HCT116 (cell line): ENCODE results near the gene GOLPH3L. TPM values are rescaled to one million over a fixed set of nuclear protein-coding genes. Genes with fewer than 3 reads are reported as not detected.
"Not testable (repeated sequence)": the region's sequence is repeated elsewhere in the genome, so short reads cannot be mapped to it uniquely, and the experiment has no call there.

Experiments
- ATAC-seq: fragments of 200-7000 bp; cut with Tn5 transposase; 2 replicates; pipeline ENCODE4 v1.9.1; 2020; ENCODE audit warnings: mild to moderate bottlenecking, moderate library complexity
- BruUV-seq: library from RNA; stranded (reverse); fragments of 400-500 nt; replicated peaks from 2 replicates; lab custom pipeline; 2021; lab: Mats Ljungman, UMichigan
- CTCF ChIA-PET: fragments of 300-600 bp; sonication (Branson Sonifier 250); formaldehyde crosslinking; loops from one replicate; lab custom pipeline; 2021; ENCODE audit warnings: antibody characterized with exemption; lab: Charles Lee
- POLR2A ChIA-PET: fragments of 300-600, 350-600 bp; sonication (Branson Sonifier 250); formaldehyde crosslinking; loops from one replicate; lab custom pipeline; 2021; ENCODE audit warnings: antibody characterized with exemption; lab: Charles Lee
- RAD21 ChIA-PET, 2 experiments: fragments of 300-600 bp; sonication (Branson Sonifier 250); formaldehyde crosslinking; loops; one replicate each; lab custom pipeline; 2023; ENCODE audit warnings: low total read pairs in 2 of 2; ENCODE audit not compliant: uncharacterized antibody in 2 of 2, unreplicated experiment in 2 of 2, low non-redundant PET in 1 of 2; lab: Charles Lee
- DNase-seq: peaks from one replicate; pipeline ENCODE4 v3.0.0-alpha.2; 2010; ENCODE audit warnings: low read depth, low spot score
- H2AFZ ChIP-seq: fragments of 200-600 bp; shearing (Covaris generic), sonication (generic); 2 replicates; pipeline ENCODE4 v1.6.1; 2017; ENCODE audit warnings: low read depth, mixed run types, mixed read lengths, antibody characterized with exemption, low read length; ENCODE audit not compliant: poor library complexity, severe bottlenecking
- H3K27ac ChIP-seq: 2 replicates; pipeline ENCODE4 v1.5.1; 2012; ENCODE audit warnings: low read depth, low read length
- H3K27me3 ChIP-seq: fragments of 200-600 bp; sonication (generic); 2 replicates; pipeline ENCODE4 v1.6.1; 2016; ENCODE audit warnings: mixed run types, low read length, mixed read lengths; ENCODE audit not compliant: insufficient read depth
- H3K36me3 ChIP-seq, 2 experiments: fragments of 200-500 bp in 1 of 2; fragments of 200-600 bp in 1 of 2; sonication (Bioruptor generic) in 1 of 2; sonication (generic) in 1 of 2; 2 replicates each; pipeline versions ENCODE4 v1.5.1 to v1.6.1; 2014 to 2016; ENCODE audit warnings: low read length in 2 of 2, inconsistent platforms in 1 of 2, mixed read lengths in 1 of 2, mixed run types in 1 of 2; ENCODE audit not compliant: insufficient read depth in 2 of 2, control insufficient read depth in 1 of 2
- H3K4me1 ChIP-seq, 2 experiments: fragments of 200-600 bp in 1 of 2; sonication (generic) in 1 of 2; 2 replicates each; pipeline versions ENCODE4 v1.5.1 to v1.6.1; 2012 to 2017; ENCODE audit warnings: low read length in 2 of 2, inconsistent platforms in 1 of 2, mild to moderate bottlenecking in 1 of 2, mixed read lengths in 1 of 2, mixed run types in 1 of 2, moderate library complexity in 1 of 2; ENCODE audit not compliant: insufficient read depth in 2 of 2, control insufficient read depth in 1 of 2
- H3K4me2 ChIP-seq: fragments of 200-600 bp; sonication (generic); 2 replicates; pipeline ENCODE4 v1.6.1; 2017; ENCODE audit warnings: mixed run types, low read length, mixed read lengths
- H3K4me3 ChIP-seq, 2 experiments: fragments of 200-600 bp in 1 of 2; sonication (generic) in 1 of 2; replicated peaks in 1 of 2; 2 replicates each; pipeline ENCODE4 v1.5.1; 2011 to 2016; ENCODE audit warnings: low read length in 2 of 2, control low read depth in 1 of 2, low read depth in 1 of 2, mild to moderate bottlenecking in 1 of 2, mixed read lengths in 1 of 2, mixed run types in 1 of 2
- H3K79me2 ChIP-seq: fragments of 200-600 bp; sonication (generic); 2 replicates; pipeline ENCODE4 v1.6.1; 2017; ENCODE audit warnings: mild to moderate bottlenecking, mixed run types, low read length, moderate library complexity, mixed read lengths; ENCODE audit not compliant: insufficient read depth
- H3K9ac ChIP-seq: fragments of 200-600 bp; sonication (generic); 2 replicates; pipeline ENCODE4 v1.6.1; 2016; ENCODE audit warnings: low read length, mixed read lengths
- H3K9me2 ChIP-seq: fragments of 200-600 bp; sonication (generic), shearing (Covaris generic); 2 replicates; pipeline ENCODE4 v1.6.1; 2017; ENCODE audit warnings: mixed run types, mild to moderate bottlenecking, moderate library complexity; ENCODE audit not compliant: insufficient read depth
- H3K9me3 ChIP-seq, 2 experiments: fragments of 200-500 bp in 1 of 2; fragments of 200-600 bp in 1 of 2; sonication (Bioruptor generic) in 1 of 2; sonication (generic) in 1 of 2; 2 replicates each; pipeline ENCODE4 v1.6.1; 2014 to 2017; ENCODE audit warnings: low read length in 2 of 2, mixed read lengths in 2 of 2, inconsistent platforms in 1 of 2, low read depth in 1 of 2, mild to moderate bottlenecking in 1 of 2, mixed run types in 1 of 2, moderate library complexity in 1 of 2; ENCODE audit not compliant: control insufficient read depth in 1 of 2, insufficient read depth in 1 of 2
- H4K20me1 ChIP-seq: fragments of 200-600 bp; sonication (generic), shearing (Covaris generic); 2 replicates; pipeline ENCODE4 v1.6.1; 2017; ENCODE audit warnings: mixed run types, mild to moderate bottlenecking, moderate library complexity; ENCODE audit not compliant: insufficient read depth
- ELF1 ChIP-seq: IDR thresholded peaks from 2 replicates; pipeline ENCODE4 v1.6.1; 2012; ENCODE audit warnings: low read depth, borderline replicate concordance
- JUND ChIP-seq: IDR thresholded peaks from 2 replicates; pipeline ENCODE4 v1.6.1; 2012
- SIN3A ChIP-seq: IDR thresholded peaks from 2 replicates; pipeline ENCODE4 v1.6.1; 2012; ENCODE audit warnings: low read depth
- YY1 ChIP-seq: IDR thresholded peaks from 2 replicates; pipeline ENCODE4 v1.6.1; 2011; ENCODE audit warnings: low read length, low read depth, moderate library complexity, mild to moderate bottlenecking; ENCODE audit not compliant: insufficient replicate concordance; ENCODE audit errors: extremely low read depth
- intact Hi-C: fragments of 100-400 bp; cut with micrococcal nuclease; formaldehyde crosslinking; loops from 2 replicates; pipeline ENCODE4 v1.10.0; 2022
- total RNA-seq: library from RNA; stranded (reverse); gene quantifications from one replicate; pipeline ENCODE4 v1.2.1, GENCODE V29; 2021; ENCODE audit not compliant: unreplicated experiment

GOLPH3L gene
- total RNA-seq, 1 experiment from 2014 or later, result 28.0 TPM

DNA sequence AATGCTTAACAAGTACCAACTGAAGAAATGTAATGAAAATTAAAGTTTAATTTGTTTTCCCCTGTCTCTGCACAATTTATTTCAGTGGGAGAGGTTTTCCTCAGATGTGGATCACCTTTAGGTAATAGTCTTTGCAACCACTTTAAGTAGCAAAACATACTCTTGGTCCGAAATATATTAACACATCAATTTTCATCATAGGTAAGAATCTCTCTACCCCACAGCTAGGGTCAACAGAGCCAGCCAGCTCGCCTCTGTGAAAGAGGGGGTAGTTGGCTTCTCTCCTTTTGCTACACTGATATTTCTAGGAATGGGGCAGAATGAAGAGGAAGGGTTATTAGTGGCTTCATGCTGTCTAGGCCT, 92.7 kb downstream of the GOLPH3L start (continued):
- TF ChIP-seq YY1 (no peak), JUND (no peak)

DNA sequence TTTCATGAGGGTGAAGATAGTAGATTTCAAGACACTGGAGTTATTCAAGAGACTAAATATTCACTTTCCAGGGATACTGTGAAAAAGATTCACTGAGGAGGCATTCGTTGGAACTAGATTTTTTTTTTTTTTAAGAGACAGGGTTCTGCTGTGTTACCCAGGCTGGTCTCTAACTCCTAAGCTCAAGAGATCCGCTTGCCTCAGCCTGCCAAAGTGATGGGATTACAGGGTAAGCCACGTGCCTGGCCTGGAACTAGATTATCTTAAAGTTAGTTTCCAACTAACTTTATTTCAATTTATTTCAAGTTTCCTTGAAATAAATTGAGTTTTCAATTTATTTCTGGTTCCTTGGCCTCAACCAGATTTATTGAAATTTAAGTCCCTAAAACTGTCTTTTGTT, 93.2 kb downstream of the GOLPH3L start:
- intact Hi-C loops, result no loop called here
- H3K4me2 ChIP-seq, result peak overlapping the region; percentile 68

DNA sequence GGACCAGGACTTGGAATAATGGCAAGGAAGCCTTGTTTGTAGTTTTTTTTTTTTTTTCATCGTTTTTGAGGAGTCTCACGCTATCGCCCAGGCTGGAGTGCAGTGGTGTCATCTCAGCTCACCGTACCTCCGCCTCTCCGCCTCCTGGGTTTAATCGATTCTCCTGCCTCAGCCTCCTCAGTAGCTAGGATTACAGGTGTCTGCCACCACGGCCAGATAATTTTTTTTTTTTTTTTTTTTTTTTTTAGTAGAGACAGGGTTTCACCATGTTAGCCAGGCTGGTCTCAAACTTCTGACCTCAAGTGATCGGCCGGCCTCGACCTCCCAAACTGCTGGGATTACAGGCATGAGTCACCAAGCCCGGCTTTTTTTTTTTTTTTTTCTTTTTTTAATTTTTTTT, 94.6 kb downstream of the GOLPH3L start:
- RAD21 ChIA-PET, result interaction anchor here in 1 of 2 experiments (0.7 kb wide), 1 partner anchor 19 kb away, joined by 3 read pairs; no protein-coding TSS in a partner anchor
- CTCF ChIA-PET, DNase-seq, H3K4me3 ChIP-seq, H3K9me3 ChIP-seq, BruUV-seq, H3K9ac ChIP-seq, H3K27me3 ChIP-seq, H3K4me2 ChIP-seq, H3K9me2 ChIP-seq, ATAC-seq, H3K36me3 ChIP-seq, H2AFZ ChIP-seq, H3K27ac ChIP-seq, intact Hi-C loops, H4K20me1 ChIP-seq, H3K79me2 ChIP-seq: not testable (repeated sequence)
- POLR2A ChIA-PET, result interaction anchor here (1.5 to 3.5 kb wide), 3 partner anchors 10 to 27 kb away, joined by 3 to 31 read pairs (median 5); partner anchors contain the start of genes ENSA and MCL1
- peaks cover 20 to 48% of the 10 kb centered on the region in 2 experiments for H3K4me1 ChIP-seq

More for the DNA sequence above, 93.2 kb downstream of the GOLPH3L start:
- Histone ChIP-seq H3K79me2 (no peaks in the 10 kb centered on the region), H3K27me3 (no peaks in the 10 kb centered on the region), H3K27ac (peak overlapping the region; percentile 87), H3K36me3 (no peaks in the 10 kb centered on the region), H3K4me3 (no peak overlapping the region), H3K9me3 (no peaks in the 10 kb centered on the region), H4K20me1 (no peaks in the 10 kb centered on the region), H3K9ac (peak overlapping the region; percentile 56; the same call in 1 of the 2 replicates), H3K9me2 (no peaks in the 10 kb centered on the region), H3K4me1 (peaks cover 20 to 38% of the 10 kb centered on the region in 2 experiments), H2AFZ (no peak overlapping the region)
- ChIA-PET RAD21 (no interaction called here), POLR2A (interaction anchor here (0.6 to 3.5 kb wide), 5 partner anchors 11 to 894 kb away, joined by 3 to 31 read pairs (median 5); partner anchors contain the start of genes ENSA and MCL1), CTCF (interaction anchor here (0.6 to 1.2 kb wide), 3 partner anchors 16 to 71 kb away, joined by 3 read pairs; no protein-coding TSS in a partner anchor)
- ATAC-seq, result no peak
- TF ChIP-seq SIN3A (no peak), ELF1 (no peak)
- no peak for DNase-seq
- no TSS peak for BruUV-seq
